Breast epithelium (tissue), 3 donors: ENCODE measurements around the gene PALM3.

Experiments used
- CTCF ChIP-seq, 3 donors: fragments of 450-650 bp; IDR thresholded peaks; one replicate each; pipeline ENCODE4 v1.5.1; 2016 to 2017; ENCODE audit warnings: antibody characterized with exemption in 3 of 3, mild to moderate bottlenecking in 3 of 3, moderate library complexity in 3 of 3
- POLR2A ChIP-seq: fragments of 450-650 bp; IDR thresholded peaks from one replicate; pipeline ENCODE4 v1.6.1; 2016; ENCODE audit warnings: antibody characterized with exemption, mild to moderate bottlenecking, moderate library complexity
- POLR2AphosphoS5 ChIP-seq, 3 donors: sonication (generic); formaldehyde crosslinking; IDR thresholded peaks; one replicate each; pipeline ENCODE4 v1.6.1; 2017; ENCODE audit warnings: antibody characterized with exemption in 3 of 3

GRCh38 chr19:14028901-14029300 is 33.0 kb downstream of the PALM3 start:
- TF ChIP-seq CTCF (IDR thresholded peaks at IDR 0.05), result no peak
- TF ChIP-seq POLR2AphosphoS5 (IDR thresholded peaks at IDR 0.05), result no peak
- TF ChIP-seq POLR2A, result no peak
